Neural progenitor cell (in vitro differentiated cells): Measurements from ENCODE around the gene CDH18. TPM values are rescaled to one million over a fixed set of nuclear protein-coding genes. Genes with fewer than 3 reads are reported as not detected.

Experiments used
- DNase-seq: peaks from one replicate; pipeline ENCODE4 v3.0.0-alpha.2; 2016; ENCODE audit warnings: low spot score
- H2AFZ ChIP-seq: fragments of 200-600 bp; sonication (generic); replicated peaks from 2 replicates; pipeline ENCODE4 v1.6.1; 2016; ENCODE audit warnings: antibody characterized with exemption
- H3F3A ChIP-seq: fragments of 200-600 bp; sonication (generic); 2 replicates; pipeline ENCODE4 v1.6.1; 2016; ENCODE audit warnings: antibody characterized with exemption, low read depth
- H3K27ac ChIP-seq: fragments of 200-600 bp; sonication (generic); 2 replicates; pipeline ENCODE4 v1.5.1; 2016; ENCODE audit warnings: mild to moderate bottlenecking
- H3K27me3 ChIP-seq: fragments of 200-600 bp; sonication (generic); 2 replicates; pipeline ENCODE4 v1.6.1; 2016; ENCODE audit warnings: mild to moderate bottlenecking, moderate library complexity
- H3K36me3 ChIP-seq: fragments of 200-600 bp; sonication (generic); 2 replicates; pipeline ENCODE4 v1.5.1; 2016
- H3K4me1 ChIP-seq: fragments of 200-600 bp; sonication (generic); 2 replicates; pipeline ENCODE4 v1.6.1; 2016; ENCODE audit warnings: mixed run types
- H3K4me2 ChIP-seq: fragments of 200-600 bp; sonication (generic); 2 replicates; pipeline ENCODE4 v1.6.1; 2016
- H3K4me3 ChIP-seq: fragments of 200-600 bp; sonication (generic); 2 replicates; pipeline ENCODE4 v1.5.1; 2016
- H3K79me2 ChIP-seq: fragments of 200-600 bp; sonication (generic); 2 replicates; pipeline ENCODE4 v1.6.1; 2016; ENCODE audit warnings: low read depth
- H3K9ac ChIP-seq: fragments of 200-600 bp; sonication (generic); 2 replicates; pipeline ENCODE4 v1.6.1; 2016
- H3K9me3 ChIP-seq: fragments of 200-600 bp; sonication (generic); 2 replicates; pipeline ENCODE4 v1.5.1; 2016; ENCODE audit warnings: low read depth
- H4K20me1 ChIP-seq: fragments of 200-600 bp; sonication (generic); 2 replicates; pipeline ENCODE4 v1.6.1; 2016; ENCODE audit warnings: low read depth
- H3K27ac Mint-ChIP-seq: 3 replicates; pipeline ENCODE4 v1.8.0; 2021; ENCODE audit warnings: mixed read lengths
- H3K27me3 Mint-ChIP-seq: 2 replicates; pipeline ENCODE4 v1.8.0; 2022; ENCODE audit warnings: low read depth, mild to moderate bottlenecking, inconsistent platforms, moderate library complexity, mixed read lengths; ENCODE audit not compliant: insufficient read depth
- H3K36me3 Mint-ChIP-seq: 3 replicates; pipeline ENCODE4 v1.8.0; 2021; ENCODE audit warnings: mixed read lengths
- H3K4me1 Mint-ChIP-seq: 3 replicates; pipeline ENCODE4 v1.8.0; 2021; ENCODE audit warnings: mixed read lengths
- H3K4me3 Mint-ChIP-seq: 3 replicates; pipeline ENCODE4 v1.8.0; 2021; ENCODE audit warnings: mild to moderate bottlenecking, moderate library complexity, mixed read lengths
- H3K9me3 Mint-ChIP-seq: 3 replicates; pipeline ENCODE4 v1.8.0; 2020; ENCODE audit warnings: mixed read lengths
- CTCF ChIP-seq: fragments of 200-600 bp; sonication (generic); IDR thresholded peaks from 2 replicates; pipeline ENCODE4 v1.5.1; 2017; ENCODE audit warnings: antibody characterized with exemption, mild to moderate bottlenecking
- EZH2 ChIP-seq: fragments of 200-600 bp; sonication (generic); IDR thresholded peaks from 2 replicates; pipeline ENCODE4 v1.6.1; 2017; ENCODE audit warnings: antibody characterized with exemption, mild to moderate bottlenecking, moderate library complexity
- EZH2phosphoT487 ChIP-seq: fragments of 200-600 bp; sonication (generic); IDR thresholded peaks from 2 replicates; pipeline ENCODE4 v1.6.1; 2017; ENCODE audit warnings: antibody characterized with exemption
- total RNA-seq: library from RNA; depleted of rRNA; stranded (reverse); fragments of >200 nt; gene quantifications from 2 replicates; pipeline ENCODE4 v1.2.3, GENCODE V29; 2015; ENCODE audit warnings: low replicate concordance

The CDH18 gene
- total RNA-seq, 1 donor from 2014 or later: 0.58 TPM

- Mint-ChIP-seq H3K4me1 (no peaks in the 10 kb centered on the region), H3K4me3 (no peak overlapping the region), H3K27me3 (no peaks in the 10 kb centered on the region), H3K36me3 (no peaks in the 10 kb centered on the region), H3K9me3 (no peaks in the 10 kb centered on the region), H3K27ac (no peak overlapping the region)
- no peaks in the 10 kb centered on the region for H3K36me3 ChIP-seq
- no peak for DNase-seq
- H3F3A ChIP-seq: no peaks in the 10 kb centered on the region
- no peaks in the 10 kb centered on the region for H3K4me1 ChIP-seq
- TF ChIP-seq CTCF: no peak
- no peak for TF ChIP-seq EZH2
- no peak for TF ChIP-seq EZH2phosphoT487
- H3K4me3 ChIP-seq: no peak overlapping the region
- H2AFZ ChIP-seq: no peak overlapping the region
- H3K79me2 ChIP-seq: no peaks in the 10 kb centered on the region
- H4K20me1 ChIP-seq: no peaks in the 10 kb centered on the region
- H3K27ac ChIP-seq: no peak overlapping the region
- no peak overlapping the region for H3K4me2 ChIP-seq
- H3K9ac ChIP-seq: no peak overlapping the region
- H3K27me3 ChIP-seq: no peaks in the 10 kb centered on the region
- no peaks in the 10 kb centered on the region for H3K9me3 ChIP-seq
Measured at GRCh38 chr5:19719109-19719508, 268.9 kb downstream of the CDH18 start.

GRCh38 chr5:19713740-19714139, 274.3 kb downstream of the CDH18 start:
- Histone ChIP-seq H3K9ac (no peak overlapping the region), H3K79me2 (no peaks in the 10 kb centered on the region), H3K27me3 (no peaks in the 10 kb centered on the region), H3K36me3 (no peaks in the 10 kb centered on the region), H2AFZ (no peak overlapping the region), H3K4me1 (no peaks in the 10 kb centered on the region), H3K4me3 (no peak overlapping the region), H3K4me2 (no peak overlapping the region), H3K27ac (no peak overlapping the region), H4K20me1 (no peaks in the 10 kb centered on the region), H3F3A (no peaks in the 10 kb centered on the region), H3K9me3 (no peaks in the 10 kb centered on the region)
- Mint-ChIP-seq H3K4me1 (no peaks in the 10 kb centered on the region), H3K27me3 (no peaks in the 10 kb centered on the region), H3K9me3 (peaks cover 4% of the 10 kb centered on the region), H3K27ac (no peak overlapping the region), H3K4me3 (no peak overlapping the region), H3K36me3 (no peaks in the 10 kb centered on the region)
- no peak for TF ChIP-seq CTCF
- no peak for TF ChIP-seq EZH2
- no peak for TF ChIP-seq EZH2phosphoT487
- DNase-seq: no peak

GRCh38 chr5:19709403-19709802, 278.6 kb downstream of the CDH18 start:
- Histone ChIP-seq H3K4me2 (no peak overlapping the region), H3K79me2 (no peaks in the 10 kb centered on the region), H4K20me1 (no peaks in the 10 kb centered on the region), H3K9me3 (no peaks in the 10 kb centered on the region), H3K9ac (no peak overlapping the region), H3K27ac (no peak overlapping the region), H3K4me1 (no peaks in the 10 kb centered on the region), H3K4me3 (no peak overlapping the region), H3F3A (no peaks in the 10 kb centered on the region), H3K27me3 (no peaks in the 10 kb centered on the region), H2AFZ (no peak overlapping the region), H3K36me3 (no peaks in the 10 kb centered on the region)
- no peaks in the 10 kb centered on the region for H3K27me3 Mint-ChIP-seq
- H3K4me1 Mint-ChIP-seq: no peaks in the 10 kb centered on the region
- no peak for DNase-seq
- no peak overlapping the region for H3K27ac Mint-ChIP-seq
- no peak for TF ChIP-seq EZH2phosphoT487
- no peak for TF ChIP-seq EZH2
- no peak for TF ChIP-seq CTCF
- no peak overlapping the region for H3K4me3 Mint-ChIP-seq
- H3K9me3 Mint-ChIP-seq: peaks cover 7% of the 10 kb centered on the region
- no peaks in the 10 kb centered on the region for H3K36me3 Mint-ChIP-seq

- no peaks in the 10 kb centered on the region for H3K4me1 ChIP-seq
- no peaks in the 10 kb centered on the region for H3K36me3 ChIP-seq
- H3K79me2 ChIP-seq: no peaks in the 10 kb centered on the region
- no peaks in the 10 kb centered on the region for H4K20me1 ChIP-seq
- Mint-ChIP-seq H3K9me3 (peaks cover 10% of the 10 kb centered on the region), H3K36me3 (no peaks in the 10 kb centered on the region), H3K27me3 (no peaks in the 10 kb centered on the region), H3K4me3 (no peak overlapping the region), H3K27ac (no peak overlapping the region), H3K4me1 (no peaks in the 10 kb centered on the region)
- no peak overlapping the region for H3K4me3 ChIP-seq
- no peak for TF ChIP-seq CTCF
- no peak for TF ChIP-seq EZH2phosphoT487
- TF ChIP-seq EZH2: no peak
- no peak overlapping the region for H3K9ac ChIP-seq
- no peaks in the 10 kb centered on the region for H3K9me3 ChIP-seq
- H3K4me2 ChIP-seq: no peak overlapping the region
- no peak for DNase-seq
- no peaks in the 10 kb centered on the region for H3K27me3 ChIP-seq
- no peaks in the 10 kb centered on the region for H3F3A ChIP-seq
- H2AFZ ChIP-seq: no peak overlapping the region
- H3K27ac ChIP-seq: no peak overlapping the region
Measured at GRCh38 chr5:19706776-19707175, 281.2 kb downstream of the CDH18 start.
